ENCODE results near the gene DTHD1.

DNA sequence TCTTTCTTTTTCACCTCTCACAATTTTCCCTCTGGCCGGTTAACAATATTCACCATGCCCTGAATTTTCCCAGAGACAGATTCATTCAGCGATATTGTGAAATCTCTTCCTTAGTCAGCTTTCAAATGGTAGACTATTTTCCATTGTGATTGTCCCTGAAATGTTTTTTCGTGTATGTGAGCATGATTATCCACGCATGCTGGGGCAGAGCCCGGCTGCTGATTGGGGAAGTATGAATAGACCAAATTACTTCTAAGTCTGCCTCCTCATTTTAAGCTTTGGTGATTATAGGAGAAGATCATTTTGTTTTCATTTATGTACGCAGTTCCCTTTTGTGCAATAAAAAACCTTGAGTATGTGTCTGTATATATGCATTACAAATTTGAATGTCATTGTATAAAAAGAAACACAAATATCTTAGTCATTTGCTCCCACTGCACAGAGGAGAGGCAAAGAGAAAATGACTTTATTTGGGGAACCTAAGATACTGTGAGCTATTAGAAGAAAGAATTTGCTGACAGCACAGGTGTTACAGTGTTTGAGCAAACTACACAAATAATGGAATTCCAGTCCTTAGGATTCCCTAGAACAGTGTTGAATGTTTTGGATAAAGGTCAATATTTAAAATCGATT lies 11.3 kb downstream of the DTHD1 start:
- TF ChIP-seq, protein P1, sequence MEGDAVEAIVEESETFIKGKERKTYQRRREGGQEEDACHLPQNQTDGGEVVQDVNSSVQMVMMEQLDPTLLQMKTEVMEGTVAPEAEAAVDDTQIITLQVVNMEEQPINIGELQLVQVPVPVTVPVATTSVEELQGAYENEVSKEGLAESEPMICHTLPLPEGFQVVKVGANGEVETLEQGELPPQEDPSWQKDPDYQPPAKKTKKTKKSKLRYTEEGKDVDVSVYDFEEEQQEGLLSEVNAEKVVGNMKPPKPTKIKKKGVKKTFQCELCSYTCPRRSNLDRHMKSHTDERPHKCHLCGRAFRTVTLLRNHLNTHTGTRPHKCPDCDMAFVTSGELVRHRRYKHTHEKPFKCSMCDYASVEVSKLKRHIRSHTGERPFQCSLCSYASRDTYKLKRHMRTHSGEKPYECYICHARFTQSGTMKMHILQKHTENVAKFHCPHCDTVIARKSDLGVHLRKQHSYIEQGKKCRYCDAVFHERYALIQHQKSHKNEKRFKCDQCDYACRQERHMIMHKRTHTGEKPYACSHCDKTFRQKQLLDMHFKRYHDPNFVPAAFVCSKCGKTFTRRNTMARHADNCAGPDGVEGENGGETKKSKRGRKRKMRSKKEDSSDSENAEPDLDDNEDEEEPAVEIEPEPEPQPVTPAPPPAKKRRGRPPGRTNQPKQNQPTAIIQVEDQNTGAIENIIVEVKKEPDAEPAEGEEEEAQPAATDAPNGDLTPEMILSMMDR (conservative IDR thresholded peaks at IDR 0.05 in 1 of 2, IDR thresholded peaks at IDR 0.05 in 1 of 2; ENCODE audit: low read depth in 1 of 2, low read length in 2 of 2): no peak
- no peak for TF ChIP-seq EZH2 (IDR thresholded peaks at IDR 0.05; ENCODE audit: low read length, missing control alignments)

Measured in fibroblast of lung (primary cell).